ENCODE data around the gene GSTO1.
"Not testable (repeated sequence)": the region's sequence is repeated elsewhere in the genome, so short reads cannot be mapped to it uniquely, and the experiment has no call there.

The GSTO1 gene

DNA sequence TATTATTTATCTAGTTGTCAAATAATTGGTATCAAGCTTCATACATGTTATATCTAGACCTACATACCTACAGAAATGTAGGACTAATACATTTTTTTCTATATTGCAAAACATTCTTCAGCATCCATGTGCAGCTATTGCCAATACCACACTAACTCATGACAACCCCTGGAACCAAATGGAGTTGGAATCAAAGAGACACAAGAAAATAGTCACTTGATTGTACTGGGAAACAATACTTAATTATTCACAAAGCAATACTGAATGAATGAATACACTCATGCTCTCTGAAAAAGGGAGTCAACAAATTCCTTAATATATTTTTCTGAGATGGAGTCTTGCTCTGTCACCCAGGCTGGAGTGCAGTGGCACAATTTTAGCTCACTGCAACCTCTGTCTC, 12.1 kb upstream of the GSTO1 start:
- H3K4me3 ChIP-seq (ENCODE audit: low read depth, low read length) = no peak overlapping the region
- TF ChIP-seq, protein P1, sequence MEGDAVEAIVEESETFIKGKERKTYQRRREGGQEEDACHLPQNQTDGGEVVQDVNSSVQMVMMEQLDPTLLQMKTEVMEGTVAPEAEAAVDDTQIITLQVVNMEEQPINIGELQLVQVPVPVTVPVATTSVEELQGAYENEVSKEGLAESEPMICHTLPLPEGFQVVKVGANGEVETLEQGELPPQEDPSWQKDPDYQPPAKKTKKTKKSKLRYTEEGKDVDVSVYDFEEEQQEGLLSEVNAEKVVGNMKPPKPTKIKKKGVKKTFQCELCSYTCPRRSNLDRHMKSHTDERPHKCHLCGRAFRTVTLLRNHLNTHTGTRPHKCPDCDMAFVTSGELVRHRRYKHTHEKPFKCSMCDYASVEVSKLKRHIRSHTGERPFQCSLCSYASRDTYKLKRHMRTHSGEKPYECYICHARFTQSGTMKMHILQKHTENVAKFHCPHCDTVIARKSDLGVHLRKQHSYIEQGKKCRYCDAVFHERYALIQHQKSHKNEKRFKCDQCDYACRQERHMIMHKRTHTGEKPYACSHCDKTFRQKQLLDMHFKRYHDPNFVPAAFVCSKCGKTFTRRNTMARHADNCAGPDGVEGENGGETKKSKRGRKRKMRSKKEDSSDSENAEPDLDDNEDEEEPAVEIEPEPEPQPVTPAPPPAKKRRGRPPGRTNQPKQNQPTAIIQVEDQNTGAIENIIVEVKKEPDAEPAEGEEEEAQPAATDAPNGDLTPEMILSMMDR (IDR thresholded peaks at IDR 0.05; ENCODE audit: borderline replicate concordance, insufficient read depth, low read depth, low read length) = no peak

GRCh38 chr10:104243009-104243408, 11.7 kb upstream of the GSTO1 start:
- H3K4me3 ChIP-seq (ENCODE audit: low read depth, low read length) = not testable (repeated sequence)

DNA sequence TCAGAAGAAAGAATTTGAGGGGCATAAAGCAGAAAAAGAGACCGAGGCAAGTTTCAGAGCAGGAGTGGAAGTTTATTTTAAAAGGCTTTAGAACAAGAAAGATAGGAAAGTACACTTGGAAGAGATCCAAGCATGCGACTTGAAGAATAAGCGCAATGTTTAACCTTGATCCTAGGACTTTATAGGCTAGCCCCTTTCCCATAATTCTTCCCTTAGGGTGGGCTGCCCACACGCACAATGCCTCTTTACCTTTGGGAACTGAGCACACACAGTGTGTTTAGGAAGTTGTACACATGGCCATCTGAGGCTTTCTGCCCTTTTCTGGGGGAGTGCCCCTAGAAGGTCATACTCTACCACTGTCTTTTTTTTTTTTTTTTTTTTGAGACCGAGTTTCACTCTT, 11.2 kb upstream of the GSTO1 start:
- no peak overlapping the region for H3K4me3 ChIP-seq (ENCODE audit: low read depth, low read length)
- TF ChIP-seq, protein P1 (IDR thresholded peaks at IDR 0.05; ENCODE audit: borderline replicate concordance, insufficient read depth, low read depth, low read length) = no peak

GRCh38 chr10:104245066-104245632, 9.5 kb upstream of the GSTO1 start:
- TF ChIP-seq, protein P1 (IDR thresholded peaks at IDR 0.05; ENCODE audit: borderline replicate concordance, insufficient read depth, low read depth, low read length) = no peak

DNA sequence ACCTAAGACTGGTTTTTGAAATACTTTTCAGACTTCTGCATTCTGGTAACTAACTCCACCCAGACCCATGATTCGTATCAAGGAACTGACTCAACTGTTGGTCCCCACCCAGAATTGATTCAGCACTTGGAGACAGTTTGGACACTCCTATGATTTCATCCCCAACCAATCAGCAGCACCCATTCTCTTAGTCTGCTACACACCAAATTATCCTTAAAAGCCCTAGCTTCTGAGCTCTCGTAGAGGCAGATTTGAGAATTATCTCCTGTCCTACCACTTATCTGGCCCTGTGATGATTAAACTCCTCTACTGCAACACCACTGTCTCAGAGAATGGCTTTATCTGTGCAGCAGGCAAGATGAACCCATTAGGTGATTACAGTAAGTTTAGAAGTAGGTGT, 7.7 kb upstream of the GSTO1 start:
- H3K4me3 ChIP-seq (ENCODE audit: low read depth, low read length) = no peak overlapping the region
- TF ChIP-seq, protein P1 (IDR thresholded peaks at IDR 0.05; ENCODE audit: borderline replicate concordance, insufficient read depth, low read depth, low read length) = no peak

More at GRCh38 chr10:104245066-104245632, 9.5 kb upstream of the GSTO1 start:
- no peak overlapping the region for H3K4me3 ChIP-seq (ENCODE audit: low read depth, low read length)

DNA sequence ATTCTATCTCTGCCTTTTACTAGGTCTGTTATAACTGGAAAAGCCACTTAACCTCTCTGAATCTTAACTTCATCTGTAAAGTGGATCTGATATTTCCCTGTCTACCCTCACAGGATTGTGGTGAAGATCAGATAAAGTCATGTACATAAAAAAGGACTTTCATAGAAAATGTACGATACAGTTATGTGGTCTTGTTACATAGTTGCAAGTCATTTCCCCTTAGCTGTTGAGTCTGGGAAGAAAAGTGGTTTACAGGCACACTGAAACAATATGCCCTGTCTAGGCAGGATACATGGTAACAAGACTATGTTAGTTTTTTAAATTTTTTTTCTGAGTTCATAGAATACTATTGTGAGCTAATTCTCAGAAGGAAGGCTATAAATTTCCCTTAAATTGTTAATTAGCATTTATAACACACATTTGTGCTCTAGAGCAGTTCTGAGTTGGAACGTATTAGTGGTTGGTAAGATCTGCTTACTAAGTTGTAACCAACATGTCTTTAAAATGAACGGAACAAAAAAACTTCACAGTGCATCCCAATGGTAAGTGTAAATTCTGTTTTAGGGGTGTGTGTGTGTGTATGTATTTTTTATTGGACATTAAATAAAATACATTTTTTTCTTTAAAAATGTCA, 7.1 kb upstream of the GSTO1 start:
- no peak overlapping the region for H3K4me3 ChIP-seq (ENCODE audit: low read depth, low read length)
- TF ChIP-seq, protein P1 (IDR thresholded peaks at IDR 0.05; ENCODE audit: borderline replicate concordance, insufficient read depth, low read depth, low read length) = no peak

- not testable (repeated sequence) for H3K4me3 ChIP-seq (ENCODE audit: low read depth, low read length)
These were observed 5.8 kb upstream of the GSTO1 start for GRCh38 chr10:104248931-104249330.

- TF ChIP-seq, protein P1 (IDR thresholded peaks at IDR 0.05; ENCODE audit: borderline replicate concordance, insufficient read depth, low read depth, low read length) = no peak
- no peak overlapping the region for H3K4me3 ChIP-seq (ENCODE audit: low read depth, low read length)
These were observed 4.3 kb upstream of the GSTO1 start for GRCh38 chr10:104250371-104250770.
